H9 (cell line): ENCODE data around the gene SOX13. TPM values are rescaled to one million over a fixed set of nuclear protein-coding genes. Genes with fewer than 3 reads are reported as not detected.

ENCODE experiments used
- DNase-seq: peaks from one replicate; pipeline ENCODE4 v3.0.0-alpha.2; 2017
- H2AFZ ChIP-seq: one replicate; pipeline ENCODE4 v1.6.1; 2013; ENCODE audit warnings: mild to moderate bottlenecking, low read length, control low read depth, moderate library complexity
- H2AK5ac ChIP-seq: 2 replicates; pipeline ENCODE4 v1.6.1; 2013; ENCODE audit warnings: low read length, control low read depth, mixed read lengths; ENCODE audit not compliant: insufficient read length
- H2BK120ac ChIP-seq: one replicate; pipeline ENCODE4 v1.6.1; 2013; ENCODE audit warnings: low read depth, mild to moderate bottlenecking, low read length, control low read depth, inconsistent platforms; ENCODE audit not compliant: poor library complexity, severe bottlenecking
- H2BK12ac ChIP-seq: 2 replicates; pipeline ENCODE4 v1.6.1; 2013; ENCODE audit warnings: low read length, control low read depth, mixed read lengths, low read depth; ENCODE audit not compliant: insufficient read length
- H2BK15ac ChIP-seq: 2 replicates; pipeline ENCODE4 v1.6.1; 2013; ENCODE audit warnings: low read depth, low read length, control low read depth
- H2BK20ac ChIP-seq: one replicate; pipeline ENCODE4 v1.6.1; 2013; ENCODE audit warnings: low read depth, mild to moderate bottlenecking, low read length, control low read depth, inconsistent platforms; ENCODE audit not compliant: poor library complexity, severe bottlenecking
- H2BK5ac ChIP-seq: 2 replicates; pipeline ENCODE4 v1.6.1; 2013; ENCODE audit warnings: low read length, control low read depth, mixed read lengths; ENCODE audit not compliant: insufficient read length
- H3K14ac ChIP-seq: 2 replicates; pipeline ENCODE4 v1.6.1; 2013; ENCODE audit warnings: low read length, control low read depth; ENCODE audit not compliant: insufficient read depth
- H3K18ac ChIP-seq: 2 replicates; pipeline ENCODE4 v1.6.1; 2013; ENCODE audit warnings: low read depth, mild to moderate bottlenecking, mixed read lengths, low read length, control low read depth; ENCODE audit not compliant: insufficient read length
- H3K23ac ChIP-seq: 2 replicates; pipeline ENCODE4 v1.6.1; 2013; ENCODE audit warnings: low read length, control low read depth, mixed read lengths, low read depth; ENCODE audit not compliant: insufficient read length
- H3K23me2 ChIP-seq: 2 replicates; pipeline ENCODE4 v1.6.1; 2013; ENCODE audit warnings: low read depth, mild to moderate bottlenecking, mixed read lengths, low read length, control low read depth; ENCODE audit not compliant: insufficient read length, poor library complexity, severe bottlenecking
- H3K27ac ChIP-seq: 2 replicates; pipeline ENCODE4 v1.5.1; 2013; ENCODE audit warnings: low read length, control low read depth, mixed read lengths, low read depth; ENCODE audit not compliant: insufficient read length
- H3K27me3 ChIP-seq: 2 replicates; pipeline ENCODE4 v1.6.1; 2013; ENCODE audit warnings: low read length, control low read depth, inconsistent platforms; ENCODE audit not compliant: insufficient read depth
- H3K4ac ChIP-seq: 2 replicates; pipeline ENCODE4 v1.6.1; 2013; ENCODE audit warnings: low read depth, mild to moderate bottlenecking, control low read depth, inconsistent platforms, low read length, moderate library complexity
- H3K4me1 ChIP-seq: 2 replicates; pipeline ENCODE4 v1.6.1; 2013; ENCODE audit warnings: low read length, control low read depth, inconsistent platforms; ENCODE audit not compliant: insufficient read depth
- H3K4me2 ChIP-seq: 2 replicates; pipeline ENCODE4 v1.6.1; 2013; ENCODE audit warnings: low read length, control low read depth, mixed read lengths; ENCODE audit not compliant: insufficient read length, insufficient read depth
- H3K56ac ChIP-seq: 2 replicates; pipeline ENCODE4 v1.6.1; 2013; ENCODE audit warnings: low read depth, mild to moderate bottlenecking, mixed read lengths, low read length, control low read depth; ENCODE audit not compliant: insufficient read length
- H3K79me1 ChIP-seq: 2 replicates; pipeline ENCODE4 v1.6.1; 2013; ENCODE audit warnings: low read depth, mild to moderate bottlenecking, moderate library complexity, low read length, control low read depth, inconsistent platforms; ENCODE audit not compliant: insufficient read depth, poor library complexity, severe bottlenecking
- H3K79me2 ChIP-seq: 2 replicates; pipeline ENCODE4 v1.6.1; 2013; ENCODE audit warnings: low read length, control low read depth, inconsistent platforms; ENCODE audit not compliant: insufficient read depth
- H3K9ac ChIP-seq: 2 replicates; pipeline ENCODE4 v1.6.1; 2013; ENCODE audit warnings: low read length, control low read depth, mixed read lengths; ENCODE audit not compliant: insufficient read length; ENCODE audit errors: extremely low read depth
- H3K9me3 ChIP-seq: one replicate; pipeline ENCODE4 v1.6.1; 2013; ENCODE audit warnings: low read depth, low read length, inconsistent platforms; ENCODE audit not compliant: control insufficient read depth
- H3T11ph ChIP-seq: one replicate; pipeline ENCODE4 v1.6.1; 2013; ENCODE audit warnings: mild to moderate bottlenecking, low read length, control low read depth, inconsistent platforms
- H4K20me1 ChIP-seq: one replicate; pipeline ENCODE4 v1.6.1; 2013; ENCODE audit not compliant: control insufficient read depth, insufficient read length, insufficient read depth
- H4K5ac ChIP-seq: 2 replicates; pipeline ENCODE4 v1.6.1; 2013; ENCODE audit warnings: low read depth, mild to moderate bottlenecking, mixed read lengths, low read length, control low read depth; ENCODE audit not compliant: insufficient read length
- H4K8ac ChIP-seq: replicated peaks from 2 replicates; pipeline ENCODE4 v1.6.1; 2013; ENCODE audit warnings: low read length, control low read depth, mixed read lengths, low read depth; ENCODE audit not compliant: insufficient read length
- H4K91ac ChIP-seq: 2 replicates; pipeline ENCODE4 v1.6.1; 2013; ENCODE audit warnings: low read depth, mild to moderate bottlenecking, moderate library complexity, mixed read lengths, low read length, control low read depth; ENCODE audit not compliant: insufficient read length
- H3K27ac Mint-ChIP-seq, 3 experiments: 2 replicates in 2 of 3; 3 replicates in 1 of 3; pipeline ENCODE4 v1.8.0; 2020 to 2021; ENCODE audit warnings: mixed read lengths in 3 of 3, mild to moderate bottlenecking in 1 of 3, moderate library complexity in 1 of 3
- H3K27me3 Mint-ChIP-seq: 2 replicates; pipeline ENCODE4 v1.8.0; 2021; ENCODE audit warnings: low read depth, mild to moderate bottlenecking, moderate library complexity, mixed read lengths
- H3K36me3 Mint-ChIP-seq, 3 experiments: 2 replicates in 2 of 3; 3 replicates in 1 of 3; pipeline ENCODE4 v1.8.0; 2020 to 2021; ENCODE audit warnings: low read depth in 3 of 3, mixed read lengths in 3 of 3; ENCODE audit not compliant: insufficient read depth in 1 of 3
- H3K4me1 Mint-ChIP-seq, 2 experiments: 2 replicates each; pipeline ENCODE4 v1.8.0; 2020; ENCODE audit warnings: mixed read lengths in 2 of 2
- H3K4me3 Mint-ChIP-seq, 2 experiments: 2 replicates in 1 of 2; 3 replicates in 1 of 2; pipeline ENCODE4 v1.8.0; 2020 to 2021; ENCODE audit warnings: mild to moderate bottlenecking in 2 of 2, mixed read lengths in 2 of 2, moderate library complexity in 1 of 2
- H3K9me3 Mint-ChIP-seq, 2 experiments: 2 replicates in 1 of 2; 3 replicates in 1 of 2; pipeline ENCODE4 v1.8.0; 2020; ENCODE audit warnings: mild to moderate bottlenecking in 2 of 2, mixed read lengths in 2 of 2, moderate library complexity in 1 of 2
- CTCF ChIP-seq: fragments of 200-600 bp; sonication (generic); conservative IDR thresholded peaks from 3 replicates; pipeline ENCODE4 v1.8.0; 2021; ENCODE audit warnings: antibody characterized with exemption, mild to moderate bottlenecking
- WGBS: extraction: QIAGEN DNeasy Blood & Tissue Kit; methylation state at CpG from one replicate; pipeline ENCODE4 v1.1.7; 2013; ENCODE audit warnings: missing lambda C conversion rate, low lambda C conversion rate, mixed read lengths; ENCODE audit not compliant: insufficient read length; ENCODE audit errors: extremely low coverage; 5-methylcytosine and 5-hydroxymethylcytosine counted together
- total RNA-seq: library from RNA; stranded (reverse); gene quantifications from 2 replicates; pipeline ENCODE4 v1.2.1, GENCODE V29; 2021

The SOX13 gene
- total RNA-seq, 1 experiment from 2014 or later, result 120 TPM

GRCh38 chr1:204077979-204078696 lies 5.2 kb downstream of the SOX13 start:
- TF ChIP-seq CTCF, result no peak
- H2BK5ac ChIP-seq, result peak overlapping the region; percentile 13
- Mint-ChIP-seq H3K27ac (peak overlapping the region; percentile 97 to 100 (median 98)), H3K9me3 (no peaks in the 10 kb centered on the region), H3K27me3 (peaks cover 3% of the 10 kb centered on the region), H3K4me1 (peaks cover 67 to 73% of the 10 kb centered on the region in 2 experiments), H3K36me3 (peaks cover 6 to 14% (median 12%) of the 10 kb centered on the region in 3 experiments), H3K4me3 (peak overlapping the region; percentile 50 to 98)
- peaks cover 18% of the 10 kb centered on the region for H3K23me2 ChIP-seq
- H4K8ac ChIP-seq, result no peak overlapping the region
- no peak overlapping the region for H2AFZ ChIP-seq
- no CpG with 5 or more reads among the region's 17 CpGs for WGBS
- no peak overlapping the region for H2BK20ac ChIP-seq
- H3K9me3 ChIP-seq, result no peaks in the 10 kb centered on the region
- H3K4me1 ChIP-seq, result peaks cover 26% of the 10 kb centered on the region; the same call in 1 of the 2 replicates
- peak overlapping the region; percentile 13; the same call in 1 of the 2 replicates for H3K14ac ChIP-seq
- peaks cover 55% of the 10 kb centered on the region; the same call in 1 of the 2 replicates for H3K79me2 ChIP-seq
- H3K56ac ChIP-seq, result no peak overlapping the region
- no peak overlapping the region for H4K91ac ChIP-seq
- DNase-seq, result peak; percentile 92
- peak overlapping the region; percentile 15 for H3K9ac ChIP-seq
- peak overlapping the region; percentile 19 for H3K18ac ChIP-seq
- H3K27ac ChIP-seq, result peak overlapping the region; percentile 90
- H3K27me3 ChIP-seq, result no peaks in the 10 kb centered on the region
- H2AK5ac ChIP-seq, result no peak overlapping the region
- H3K4ac ChIP-seq, result no peak overlapping the region
- no peak overlapping the region; the same call in 1 of the 2 replicates for H2BK15ac ChIP-seq
- no peak overlapping the region for H2BK12ac ChIP-seq
- no peak overlapping the region for H4K5ac ChIP-seq
- no peak overlapping the region for H3T11ph ChIP-seq
- peak overlapping the region; percentile 52 for H3K4me2 ChIP-seq
- H2BK120ac ChIP-seq, result no peak overlapping the region
- H3K79me1 ChIP-seq, result no peaks in the 10 kb centered on the region
- H3K23ac ChIP-seq, result no peak overlapping the region
- no peaks in the 10 kb centered on the region for H4K20me1 ChIP-seq
